ENCODE data around the gene SAMHD1. TPM values are rescaled to one million over a fixed set of nuclear protein-coding genes. Genes with fewer than 3 reads are reported as not detected.

Gene SAMHD1
- total and polyA plus RNA-seq, 2 donors (not counting 3 experiments of a cell fraction or from before 2014, with no cell fraction given) = 13.7 to 27.5 TPM

DNA sequence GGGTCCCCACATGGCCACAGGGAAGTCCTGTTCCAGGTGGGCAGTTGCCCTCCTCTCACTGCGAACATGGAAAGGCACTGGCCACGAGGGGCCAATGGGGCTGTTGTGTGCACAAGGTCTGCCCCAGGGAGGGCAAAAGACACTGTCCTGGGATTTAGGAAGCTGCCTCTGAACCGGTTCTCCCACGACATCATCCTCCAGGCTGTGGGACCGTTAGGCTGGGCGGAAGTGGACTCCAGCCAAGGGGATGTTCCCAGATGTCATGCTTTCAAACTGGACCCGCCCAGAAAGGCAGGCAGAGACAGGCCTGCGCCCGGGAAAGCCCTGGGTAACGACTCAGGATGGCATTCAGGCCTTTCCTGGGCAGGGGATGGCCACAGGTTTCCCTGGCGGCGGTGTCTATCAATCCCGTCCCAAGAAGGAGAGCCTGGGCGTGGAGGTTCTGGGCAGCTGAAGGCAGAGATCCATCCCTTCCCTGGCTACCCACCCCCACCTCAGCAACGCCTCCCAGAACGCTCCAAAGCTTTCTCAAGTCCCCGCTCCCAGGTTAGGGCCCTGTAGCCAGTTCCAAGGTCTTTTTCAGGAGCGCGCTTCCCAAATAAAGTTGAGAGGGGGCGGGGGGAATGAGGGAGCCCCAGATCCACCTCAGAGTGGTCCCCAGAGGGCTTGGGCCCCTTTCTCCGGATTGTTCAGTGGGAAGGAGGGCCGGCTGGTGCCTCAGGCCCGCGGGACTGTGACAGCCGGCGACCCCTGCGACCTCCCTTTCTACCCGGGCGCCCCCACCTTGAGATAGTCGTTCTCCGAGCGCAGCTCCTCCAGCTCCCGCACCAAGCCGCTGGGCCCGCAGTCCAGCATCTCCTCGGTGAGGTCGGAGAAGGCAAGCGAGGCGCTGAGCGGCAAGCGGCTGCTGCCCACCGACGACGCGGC, 89.4 kb downstream of the SAMHD1 start:
- ChIA-PET CTCF (interaction anchor here (1.2 to 5.6 kb wide), 11 partner anchors 8 to 88 kb away, joined by 3 to 60 read pairs (median 11); partner anchors contain the start of gene DSN1), POLR2A (interaction anchor here (0.7 to 0.9 kb wide), 2 partner anchors 11 to 36 kb away, joined by 3 to 4 read pairs; no protein-coding TSS in a partner anchor)
- peak overlapping the region; percentile 65 for H3K4me2 ChIP-seq (ENCODE audit: insufficient read depth, low read length)
- TF ChIP-seq POLR2A (IDR thresholded peaks at IDR 0.05; ENCODE audit: low read depth, low read length) (peak; percentile 45), POLR2AphosphoS5 (IDR thresholded peaks at IDR 0.05; ENCODE audit: insufficient read depth, low read depth, low read length) (peak; percentile 62), GATA2 (IDR thresholded peaks at IDR 0.05; ENCODE audit: insufficient read depth, insufficient read length, low read depth, low read length) (no peak), CTCF (IDR thresholded peaks at IDR 0.05; ENCODE audit: extremely low read depth in 1 of 2, insufficient read depth in 1 of 2, low read depth in 1 of 2, low read length in 2 of 2) (no peak), MYC (IDR thresholded peaks at IDR 0.05; ENCODE audit: low read depth, low read length) (peak; percentile 8)
- H3K9me3 ChIP-seq (replicated peaks; ENCODE audit: control insufficient read depth, insufficient read depth, low read length) = no peaks in the 10 kb centered on the region
- peak; percentile 92 for FAIRE-seq
- H4K20me1 ChIP-seq (replicated peaks; ENCODE audit: control insufficient read depth, extremely low read depth, insufficient read depth, low read length) = no peaks in the 10 kb centered on the region
- no TSS peak for BruUV-seq (replicated peaks)
- H3K79me2 ChIP-seq (ENCODE audit: control insufficient read depth, insufficient read depth, low read length) = peaks cover 53% of the 10 kb centered on the region
- peak; percentile 44 for DNase-seq (ENCODE audit: low read depth, low spot score)
- no peaks in the 10 kb centered on the region for H3K27me3 ChIP-seq (ENCODE audit: control insufficient read depth in 2 of 2, insufficient read depth in 2 of 2, low read length in 2 of 2)
- H3K4me1 ChIP-seq (ENCODE audit: control insufficient read depth, extremely low read depth, insufficient read depth, low read length) = peaks cover 18% of the 10 kb centered on the region
- H3K9ac ChIP-seq (replicated peaks; ENCODE audit: extremely low read depth, insufficient read depth, low read length) = peak overlapping the region; percentile 58
- intact Hi-C loops (cut with micrococcal nuclease) = loop anchor here (2.0 to 10.0 kb wide), 7 partner anchors 27 to 397 kb away; partner anchors contain the start of gene DSN1
- peak overlapping the region; percentile 3 for H2AFZ ChIP-seq (ENCODE audit: low read depth, low read length)
- H3K27ac ChIP-seq (ENCODE audit: insufficient read depth, low read depth, low read length) = no peak overlapping the region
- H3K9me1 ChIP-seq (replicated peaks; ENCODE audit: control insufficient read depth, extremely low read depth, insufficient read depth, low read length) = no peaks in the 10 kb centered on the region
- H3K4me3 ChIP-seq (replicated peaks in 1 of 3; ENCODE audit: insufficient read depth in 1 of 3, low read depth in 1 of 3, low read length in 3 of 3) = peak overlapping the region; percentile 27 to 54 (median 41)
- H3K36me3 ChIP-seq (ENCODE audit: control insufficient read depth in 2 of 2, extremely low read depth in 1 of 2, insufficient read depth in 2 of 2, low read length in 2 of 2) = peaks cover 0 to 2% of the 10 kb centered on the region in 2 experiments
- dilution Hi-C loops (cut with MboI; ENCODE audit: extremely low pct_ligation_motif_present, low sequenced_read_pairs) = no loop called here
